Brain pericyte (primary cell): Measurements from ENCODE around the gene PKIG.
"Not testable (repeated sequence)": the region's sequence is repeated elsewhere in the genome, so short reads cannot be mapped to it uniquely, and the experiment has no call there.

Experiments
- DNase-seq: peaks from one replicate; pipeline ENCODE4 v3.0.0-alpha.2; 2012; ENCODE audit warnings: low read depth, low spot score

Gene PKIG

DNA sequence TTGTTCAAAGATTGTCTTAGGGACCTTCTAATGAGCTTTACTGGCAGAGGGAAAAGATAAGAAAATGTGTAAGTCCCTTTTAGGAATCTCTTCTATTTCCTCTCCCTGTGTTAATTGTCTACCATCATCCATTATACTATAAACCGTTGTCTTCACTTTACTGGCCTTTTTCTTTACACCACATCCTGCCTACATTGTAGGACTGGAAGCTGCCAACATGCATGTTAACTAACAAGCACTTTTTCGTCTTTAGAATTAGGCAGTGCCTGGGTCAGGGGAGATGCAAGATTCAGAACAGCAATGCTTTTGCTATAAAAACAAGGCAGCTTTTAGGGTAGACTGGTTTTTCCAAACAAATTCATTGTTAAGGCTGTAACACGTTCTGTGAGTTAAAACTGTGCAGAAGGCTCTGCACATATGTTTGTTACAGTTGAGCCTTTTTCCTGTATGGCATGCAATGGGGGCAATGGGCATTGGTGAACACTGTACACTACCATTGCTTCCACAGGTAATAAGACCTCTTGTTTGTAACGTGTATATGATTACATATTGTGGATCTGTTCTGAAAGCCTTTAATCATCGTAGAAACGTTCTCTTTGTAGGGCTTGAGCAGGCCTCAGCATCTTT lies 10.9 kb upstream of the PKIG start:
- no peak for DNase-seq

- DNase-seq = no peak
Observed at GRCh38 chr20:44572551-44573500, 9.6 kb upstream of the PKIG start.

GRCh38 chr20:44573501-44573869 lies 8.9 kb upstream of the PKIG start:
- no peak for DNase-seq

GRCh38 chr20:44574372-44574771 lies 8.0 kb upstream of the PKIG start:
- DNase-seq = no peak

- no peak for DNase-seq
Observed at GRCh38 chr20:44576297-44576696, 6.1 kb upstream of the PKIG start.

DNA sequence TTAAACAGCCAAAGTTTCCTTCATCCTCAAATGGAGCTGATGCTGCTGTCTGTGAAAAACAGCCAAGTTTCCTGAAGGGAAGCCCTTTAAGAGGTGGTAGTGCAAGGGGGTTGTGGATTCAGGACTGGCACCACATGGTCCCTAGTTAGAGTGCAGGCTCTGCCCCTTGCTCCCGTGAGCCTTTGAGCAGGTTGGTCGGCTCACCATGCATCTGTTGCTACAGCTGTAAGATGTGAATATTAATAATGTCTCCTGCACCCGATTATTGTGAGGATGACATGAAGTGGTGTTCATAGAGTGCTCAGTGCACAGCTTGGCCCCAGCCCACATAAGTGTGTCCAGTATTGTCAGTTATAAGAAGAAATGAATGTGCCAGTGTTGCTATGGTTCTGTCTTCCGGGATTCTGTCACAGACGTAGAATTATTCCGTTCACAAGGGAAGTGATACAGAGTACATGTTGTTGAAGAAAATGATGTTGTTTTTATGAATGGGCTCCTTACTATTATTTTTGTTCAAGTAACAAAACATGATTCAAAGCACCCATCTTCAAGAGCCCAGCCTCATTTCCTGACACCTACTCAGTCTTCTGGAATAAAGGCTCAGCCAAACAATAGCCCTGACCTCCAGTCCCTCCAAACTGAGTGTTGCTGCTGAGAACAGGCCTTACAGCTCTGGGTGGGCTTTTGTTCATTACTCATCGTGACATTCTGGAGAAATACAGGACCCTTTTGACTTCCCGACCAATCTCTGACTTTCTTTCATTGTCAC lies 2.9 kb upstream of the PKIG start:
- no peak for DNase-seq

- no peak for DNase-seq
Observed at GRCh38 chr20:44580581-44581268, 1.7 kb upstream of the PKIG start.

GRCh38 chr20:44581515-44581914 lies 864 bp upstream of the PKIG start:
- no peak for DNase-seq

- DNase-seq = no peak
Observed at GRCh38 chr20:44583157-44583556, 778 bp downstream of the PKIG start.

GRCh38 chr20:44584162-44584561 lies 1.8 kb downstream of the PKIG start:
- DNase-seq = no peak

DNA sequence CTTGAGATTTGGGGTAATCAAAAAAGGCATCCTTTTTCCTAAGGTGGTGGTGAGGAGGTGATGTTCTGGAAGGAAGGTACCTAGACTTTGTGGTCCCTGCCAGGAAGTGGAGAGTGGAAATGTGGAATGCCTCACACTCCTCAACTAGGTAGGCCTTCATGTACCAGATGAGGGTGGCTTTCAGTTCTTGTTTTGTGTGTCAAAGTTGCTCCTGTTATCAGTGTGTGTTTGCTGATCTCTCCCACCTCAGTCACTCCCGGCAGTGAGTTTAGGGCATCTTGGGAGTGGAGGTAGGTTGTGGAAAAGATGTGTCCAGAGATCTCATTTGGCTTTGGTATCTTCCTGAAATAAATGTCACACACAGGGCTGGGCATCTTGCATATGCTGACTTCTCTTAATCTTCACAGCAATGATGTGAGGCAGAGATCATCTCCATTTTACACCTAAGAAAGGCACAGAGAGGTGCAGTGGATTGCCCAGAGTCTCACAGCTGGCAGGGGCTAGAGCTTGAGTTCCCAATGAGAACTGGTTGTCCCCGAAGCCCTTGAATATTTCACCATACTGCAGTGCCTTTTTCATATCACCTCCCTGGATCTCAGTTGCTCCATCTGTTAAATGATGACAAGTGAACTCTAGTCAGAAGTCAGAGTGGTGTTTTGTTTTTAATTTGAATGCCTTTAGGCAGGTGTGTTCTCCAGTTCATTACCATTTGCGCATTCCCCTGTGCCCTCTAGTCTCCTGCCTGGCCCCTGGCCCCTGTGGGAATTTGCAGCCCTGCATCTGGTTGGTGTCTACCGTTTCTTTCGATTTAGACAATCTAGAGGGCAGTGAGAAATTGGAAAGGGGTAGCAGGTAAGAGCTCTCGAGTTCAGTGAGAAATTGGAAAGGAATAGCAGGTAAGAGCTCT lies 2.9 kb downstream of the PKIG start:
- no peak for DNase-seq

- no peak for DNase-seq
Observed at GRCh38 chr20:44586289-44586911, 4.0 kb downstream of the PKIG start.

- DNase-seq = no peak
Observed at GRCh38 chr20:44587035-44587980, 4.9 kb downstream of the PKIG start.

DNA sequence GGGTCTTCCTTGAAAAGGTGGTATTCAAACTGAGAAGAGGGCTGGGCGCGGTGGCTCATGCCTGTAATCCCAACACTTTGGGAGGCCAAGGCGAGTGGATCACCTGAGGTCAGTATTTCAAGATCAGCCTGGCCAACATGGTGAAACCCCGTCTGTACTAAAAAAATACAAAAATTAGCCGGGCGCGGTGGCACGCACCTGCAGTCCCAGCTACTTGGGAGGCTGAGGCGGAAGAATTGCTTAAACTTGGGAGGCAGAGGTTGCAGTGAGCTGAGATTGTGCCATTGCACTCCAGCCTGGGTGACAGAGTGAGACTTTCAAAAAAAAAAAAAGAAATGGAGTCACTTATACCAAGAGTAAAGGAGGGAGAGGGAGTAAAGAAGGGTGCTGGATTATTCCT lies 5.9 kb downstream of the PKIG start:
- DNase-seq = not testable (repeated sequence)

GRCh38 chr20:44589537-44589936 lies 7.2 kb downstream of the PKIG start:
- DNase-seq = no peak

GRCh38 chr20:44590980-44591778 lies 8.8 kb downstream of the PKIG start:
- no peak for DNase-seq

GRCh38 chr20:44592366-44592765 lies 10.0 kb downstream of the PKIG start:
- DNase-seq = no peak

DNA sequence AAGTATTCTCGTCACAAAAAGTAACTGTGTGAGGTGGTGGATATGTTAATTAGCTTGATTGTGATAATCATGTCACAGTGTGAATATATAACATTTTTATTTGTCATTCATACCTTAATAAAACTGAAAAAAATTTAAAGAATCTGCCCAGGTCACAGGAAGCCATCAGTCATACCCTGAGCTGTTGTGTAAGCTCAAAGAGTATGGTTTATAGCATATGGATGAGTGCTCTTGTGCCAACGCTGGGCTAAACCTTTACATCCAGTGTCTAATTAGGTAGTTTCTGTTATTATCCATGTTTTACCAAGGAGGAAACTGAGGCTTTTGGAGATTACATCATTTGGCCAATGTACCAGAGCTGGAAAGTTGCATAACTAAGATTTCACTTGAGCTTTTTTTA lies 11.4 kb downstream of the PKIG start:
- DNase-seq = no peak
